ENCODE results near the gene FAM117B.

The FAM117B gene

GRCh38 chr2:202689898-202690297 is 55.1 kb downstream of the FAM117B start:
- ChIA-PET CTCF (no interaction called here), POLR2A (interaction anchor here (1.0 kb wide), 2 partner anchors 54 to 55 kb away, joined by 3 to 4 read pairs; partner anchors contain the start of gene FAM117B)
- no peak for TF ChIP-seq L3MBTL2 (conservative IDR thresholded peaks at IDR 0.05)
- no peak for TF ChIP-seq ZNF384 (IDR thresholded peaks at IDR 0.05)
- TF ChIP-seq SUZ12 (IDR thresholded peaks at IDR 0.05): no peak
- TF ChIP-seq ARNT (IDR thresholded peaks at IDR 0.05): no peak
- no peak for TF ChIP-seq HDGF (IDR thresholded peaks at IDR 0.05; ENCODE audit: borderline replicate concordance)
- DNase-seq (ENCODE audit: extremely low spot score): no peak

- ChIA-PET CTCF (no interaction called here), POLR2A (no interaction called here)
- TF ChIP-seq TARDBP (IDR thresholded peaks at IDR 0.05) (no peak), LEF1 (IDR thresholded peaks at IDR 0.05; ENCODE audit: borderline replicate concordance) (no peak), SUZ12 (IDR thresholded peaks at IDR 0.05) (no peak)
- DNase-seq (ENCODE audit: extremely low spot score): no peak
These were observed 55.6 kb downstream of the FAM117B start for GRCh38 chr2:202690321-202690900.

GRCh38 chr2:202693503-202693902 is 58.7 kb downstream of the FAM117B start:
- CTCF ChIA-PET: no interaction called here
- POLR2A ChIA-PET: no interaction called here
- no peak for DNase-seq (ENCODE audit: extremely low spot score)
- TF ChIP-seq SUZ12 (IDR thresholded peaks at IDR 0.05): no peak
- TF ChIP-seq FOXA1 (IDR thresholded peaks at IDR 0.05): no peak
- TF ChIP-seq LEF1 (IDR thresholded peaks at IDR 0.05; ENCODE audit: borderline replicate concordance): no peak
- no peak for TF ChIP-seq NFRKB (IDR thresholded peaks at IDR 0.05)
- no peak for TF ChIP-seq BHLHE40 (IDR thresholded peaks at IDR 0.05; ENCODE audit: borderline replicate concordance)
- no peak for TF ChIP-seq FOXK2 (IDR thresholded peaks at IDR 0.05)
- no peak for TF ChIP-seq ELF4 (IDR thresholded peaks at IDR 0.05)
- no peak for TF ChIP-seq TARDBP (IDR thresholded peaks at IDR 0.05)
- no peak for TF ChIP-seq FOXM1 (IDR thresholded peaks at IDR 0.05; ENCODE audit: borderline replicate concordance)
- TF ChIP-seq L3MBTL2 (conservative IDR thresholded peaks at IDR 0.05): no peak
- no peak for TF ChIP-seq ARNT (IDR thresholded peaks at IDR 0.05)
- TF ChIP-seq, protein P1, sequence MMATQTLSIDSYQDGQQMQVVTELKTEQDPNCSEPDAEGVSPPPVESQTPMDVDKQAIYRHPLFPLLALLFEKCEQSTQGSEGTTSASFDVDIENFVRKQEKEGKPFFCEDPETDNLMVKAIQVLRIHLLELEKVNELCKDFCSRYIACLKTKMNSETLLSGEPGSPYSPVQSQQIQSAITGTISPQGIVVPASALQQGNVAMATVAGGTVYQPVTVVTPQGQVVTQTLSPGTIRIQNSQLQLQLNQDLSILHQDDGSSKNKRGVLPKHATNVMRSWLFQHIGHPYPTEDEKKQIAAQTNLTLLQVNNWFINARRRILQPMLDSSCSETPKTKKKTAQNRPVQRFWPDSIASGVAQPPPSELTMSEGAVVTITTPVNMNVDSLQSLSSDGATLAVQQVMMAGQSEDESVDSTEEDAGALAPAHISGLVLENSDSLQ (IDR thresholded peaks at IDR 0.05): no peak
- TF ChIP-seq HDGF (IDR thresholded peaks at IDR 0.05; ENCODE audit: borderline replicate concordance): no peak
- no peak for TF ChIP-seq SP1 (IDR thresholded peaks at IDR 0.05)
- TF ChIP-seq CTBP1 (IDR thresholded peaks at IDR 0.05; ENCODE audit: borderline replicate concordance): no peak

GRCh38 chr2:202695166-202695565 is 60.4 kb downstream of the FAM117B start:
- ChIA-PET CTCF (no interaction called here), POLR2A (no interaction called here)
- no peak for TF ChIP-seq BHLHE40 (IDR thresholded peaks at IDR 0.05; ENCODE audit: borderline replicate concordance)
- no peak for TF ChIP-seq FOXM1 (IDR thresholded peaks at IDR 0.05; ENCODE audit: borderline replicate concordance)
- TF ChIP-seq, protein P1 (IDR thresholded peaks at IDR 0.05): no peak
- no peak for TF ChIP-seq NFRKB (IDR thresholded peaks at IDR 0.05)
- no peak for TF ChIP-seq ZNF384 (IDR thresholded peaks at IDR 0.05)
- no peak for TF ChIP-seq CTBP1 (IDR thresholded peaks at IDR 0.05; ENCODE audit: borderline replicate concordance)
- TF ChIP-seq TARDBP (IDR thresholded peaks at IDR 0.05): no peak
- no peak for TF ChIP-seq LEF1 (IDR thresholded peaks at IDR 0.05; ENCODE audit: borderline replicate concordance)
- DNase-seq (ENCODE audit: extremely low spot score): no peak

GRCh38 chr2:202700075-202700901 is 65.5 kb downstream of the FAM117B start:
- DNase-seq (ENCODE audit: extremely low spot score): no peak
- TF ChIP-seq ARNT (IDR thresholded peaks at IDR 0.05) (no peak), SUZ12 (IDR thresholded peaks at IDR 0.05) (no peak), NFRKB (IDR thresholded peaks at IDR 0.05) (no peak), FOXK2 (IDR thresholded peaks at IDR 0.05) (no peak), SP1 (IDR thresholded peaks at IDR 0.05) (no peak), HDGF (IDR thresholded peaks at IDR 0.05; ENCODE audit: borderline replicate concordance) (no peak), ELF4 (IDR thresholded peaks at IDR 0.05) (no peak), FOXA1 (IDR thresholded peaks at IDR 0.05) (no peak), FOXM1 (IDR thresholded peaks at IDR 0.05; ENCODE audit: borderline replicate concordance) (no peak), LEF1 (IDR thresholded peaks at IDR 0.05; ENCODE audit: borderline replicate concordance) (no peak), BHLHE40 (IDR thresholded peaks at IDR 0.05; ENCODE audit: borderline replicate concordance) (no peak), TARDBP (IDR thresholded peaks at IDR 0.05) (no peak), CTBP1 (IDR thresholded peaks at IDR 0.05; ENCODE audit: borderline replicate concordance) (no peak), ZNF384 (IDR thresholded peaks at IDR 0.05) (no peak), L3MBTL2 (conservative IDR thresholded peaks at IDR 0.05) (no peak)
- TF ChIP-seq, protein P1 (IDR thresholded peaks at IDR 0.05): no peak
- POLR2A ChIA-PET: no interaction called here
- CTCF ChIA-PET: interaction anchor here (0.7 kb wide), 1 partner anchor 133 kb away, joined by 4 read pairs; no protein-coding TSS in a partner anchor

DNA sequence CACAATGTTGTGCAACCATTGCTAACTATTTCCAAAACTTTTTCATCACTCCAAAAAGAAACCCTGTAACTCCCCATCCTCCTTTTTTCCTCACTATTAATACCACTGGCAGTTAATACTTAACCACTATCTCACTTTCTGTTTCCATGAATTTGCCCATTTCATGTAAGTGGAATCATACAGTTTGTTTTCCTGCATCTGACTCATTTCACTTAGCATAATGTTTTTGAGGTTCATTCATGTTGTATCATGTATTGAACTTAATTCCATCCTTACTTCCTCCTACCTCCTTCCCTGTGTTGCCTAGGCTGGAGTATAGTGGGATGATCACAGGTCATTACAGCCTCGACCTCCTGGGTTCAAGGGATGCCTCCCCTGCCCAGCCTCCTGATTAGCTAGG is 68.3 kb downstream of the FAM117B start:
- POLR2A ChIA-PET: no interaction called here
- TF ChIP-seq TARDBP (IDR thresholded peaks at IDR 0.05): no peak
- no peak for TF ChIP-seq BHLHE40 (IDR thresholded peaks at IDR 0.05; ENCODE audit: borderline replicate concordance)
- no peak for TF ChIP-seq FOXA1 (IDR thresholded peaks at IDR 0.05)
- no peak for TF ChIP-seq L3MBTL2 (conservative IDR thresholded peaks at IDR 0.05)
- TF ChIP-seq LEF1 (IDR thresholded peaks at IDR 0.05; ENCODE audit: borderline replicate concordance): no peak
- no peak for TF ChIP-seq ARNT (IDR thresholded peaks at IDR 0.05)
- TF ChIP-seq ZNF384 (IDR thresholded peaks at IDR 0.05): no peak
- TF ChIP-seq SP1 (IDR thresholded peaks at IDR 0.05): no peak
- no peak for TF ChIP-seq FOXM1 (IDR thresholded peaks at IDR 0.05; ENCODE audit: borderline replicate concordance)
- TF ChIP-seq FOXK2 (IDR thresholded peaks at IDR 0.05): no peak
- TF ChIP-seq CTBP1 (IDR thresholded peaks at IDR 0.05; ENCODE audit: borderline replicate concordance): no peak
- no peak for TF ChIP-seq HDGF (IDR thresholded peaks at IDR 0.05; ENCODE audit: borderline replicate concordance)
- TF ChIP-seq, protein P1 (IDR thresholded peaks at IDR 0.05): no peak
- no peak for TF ChIP-seq ELF4 (IDR thresholded peaks at IDR 0.05)
- no peak for TF ChIP-seq NFRKB (IDR thresholded peaks at IDR 0.05)
- no peak for TF ChIP-seq SUZ12 (IDR thresholded peaks at IDR 0.05)
- no peak for DNase-seq (ENCODE audit: extremely low spot score)
- CTCF ChIA-PET: no interaction called here

Measured in HEK293T (cell line).